PFSK-1 (cell line): ENCODE results near the gene KCNH1.

ENCODE experiments used
- FOXP2 ChIP-seq: optimal IDR thresholded peaks from 2 replicates; pipeline ENCODE3; 2011; ENCODE audit warnings: borderline replicate concordance, control low read depth, inconsistent platforms; ENCODE audit not compliant: insufficient read depth; ENCODE audit errors: extremely low read length, extremely low read depth
- POLR2AphosphoS5 ChIP-seq: IDR thresholded peaks from 2 replicates; pipeline ENCODE4 v1.6.1; 2012; ENCODE audit warnings: low read depth, mild to moderate bottlenecking, control low read depth, low read length, moderate library complexity
- REST ChIP-seq, 2 experiments: IDR thresholded peaks; 2 replicates each; pipeline versions ENCODE4 v1.6.1 to v1.8.0; 2011 to 2012; ENCODE audit warnings: low read depth in 2 of 2, low read length in 2 of 2, control low read depth in 1 of 2, inconsistent platforms in 1 of 2, mild to moderate bottlenecking in 1 of 2, moderate library complexity in 1 of 2; ENCODE audit not compliant: insufficient read depth in 1 of 2
- TAF1 ChIP-seq: IDR thresholded peaks from 2 replicates; pipeline ENCODE4 v1.6.1; 2012; ENCODE audit warnings: low read length, control low read depth, borderline replicate concordance; ENCODE audit not compliant: insufficient read depth

GRCh38 chr1:210878564-210878963 is 255.4 kb downstream of the KCNH1 start:
- TF ChIP-seq REST (IDR thresholded peaks at IDR 0.05; ENCODE audit: insufficient read depth in 1 of 2, low read depth in 2 of 2, low read length in 2 of 2) (no peak), TAF1 (no peak), POLR2AphosphoS5 (no peak), FOXP2 (no peak)
